Epithelial cell of prostate (primary cell): ENCODE results near the gene PPP6R3.
"Not testable (repeated sequence)": the region's sequence is repeated elsewhere in the genome, so short reads cannot be mapped to it uniquely, and the experiment has no call there.

Experiments
- DNase-seq: peaks from one replicate; pipeline ENCODE4 v3.0.0-alpha.2; 2011; ENCODE audit warnings: low read depth, low spot score
- H3K27ac ChIP-seq: fragments of 450-650 bp; 2 replicates; pipeline ENCODE4 v1.5.1; 2017; ENCODE audit warnings: mild to moderate bottlenecking

Gene PPP6R3

DNA sequence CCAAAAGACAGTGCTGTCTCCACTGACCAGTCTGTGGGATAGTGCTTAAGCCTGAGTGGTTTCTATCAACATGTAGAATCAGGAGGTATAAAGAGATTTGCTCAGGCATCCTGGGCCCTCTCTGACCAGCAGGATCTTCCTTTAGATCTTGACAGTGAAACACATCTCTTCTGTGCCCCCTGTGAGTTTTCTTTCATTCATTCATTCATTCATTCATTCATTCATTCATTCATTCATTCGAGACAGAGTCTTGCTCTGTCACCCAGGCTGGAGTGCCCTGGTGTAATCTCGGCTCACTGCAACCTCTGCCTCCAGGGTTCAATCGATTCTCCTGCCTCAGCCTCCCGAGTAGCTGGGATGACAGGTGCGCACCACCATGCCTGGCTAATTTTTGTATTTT, 26.4 kb upstream of the PPP6R3 start:
- DNase-seq, H3K27ac ChIP-seq: not testable (repeated sequence)

DNA sequence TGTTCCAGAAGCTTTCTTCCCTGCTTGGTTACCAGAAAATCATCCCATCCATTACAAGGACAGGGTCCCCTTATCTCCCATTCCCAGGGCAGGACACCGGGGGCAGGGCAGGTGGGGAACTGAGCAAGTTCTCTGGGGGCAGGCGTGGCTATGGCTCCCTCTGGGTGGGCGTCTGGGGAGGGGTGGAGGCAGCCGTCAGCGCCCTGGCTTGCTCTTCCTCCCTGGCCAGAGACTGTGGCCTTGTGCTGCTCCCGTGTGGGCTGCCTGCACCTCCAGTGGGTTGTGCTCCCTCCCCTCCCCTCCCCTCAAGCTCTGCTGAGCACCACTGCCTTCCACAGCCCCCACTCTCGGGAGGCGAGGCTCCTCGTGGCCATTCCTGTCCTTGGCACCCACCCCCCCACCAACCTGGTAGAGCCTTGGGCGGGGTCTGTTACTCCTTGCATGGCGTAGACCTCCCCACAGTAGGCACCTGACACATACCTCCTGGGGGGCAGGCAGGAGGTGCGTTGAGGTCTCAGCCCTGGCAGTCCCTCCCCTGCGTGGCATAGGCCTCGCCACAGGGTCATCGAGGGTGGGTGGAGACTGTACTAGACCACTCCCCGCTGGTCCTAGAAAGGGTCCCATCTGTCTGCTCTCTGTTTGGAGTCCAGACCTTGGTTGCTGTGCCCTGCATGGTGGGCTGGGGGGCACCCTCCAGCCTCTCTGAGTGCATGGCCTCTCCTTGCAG, 24.2 kb upstream of the PPP6R3 start:
- DNase-seq, result no peak
- no peak overlapping the region for H3K27ac ChIP-seq

DNA sequence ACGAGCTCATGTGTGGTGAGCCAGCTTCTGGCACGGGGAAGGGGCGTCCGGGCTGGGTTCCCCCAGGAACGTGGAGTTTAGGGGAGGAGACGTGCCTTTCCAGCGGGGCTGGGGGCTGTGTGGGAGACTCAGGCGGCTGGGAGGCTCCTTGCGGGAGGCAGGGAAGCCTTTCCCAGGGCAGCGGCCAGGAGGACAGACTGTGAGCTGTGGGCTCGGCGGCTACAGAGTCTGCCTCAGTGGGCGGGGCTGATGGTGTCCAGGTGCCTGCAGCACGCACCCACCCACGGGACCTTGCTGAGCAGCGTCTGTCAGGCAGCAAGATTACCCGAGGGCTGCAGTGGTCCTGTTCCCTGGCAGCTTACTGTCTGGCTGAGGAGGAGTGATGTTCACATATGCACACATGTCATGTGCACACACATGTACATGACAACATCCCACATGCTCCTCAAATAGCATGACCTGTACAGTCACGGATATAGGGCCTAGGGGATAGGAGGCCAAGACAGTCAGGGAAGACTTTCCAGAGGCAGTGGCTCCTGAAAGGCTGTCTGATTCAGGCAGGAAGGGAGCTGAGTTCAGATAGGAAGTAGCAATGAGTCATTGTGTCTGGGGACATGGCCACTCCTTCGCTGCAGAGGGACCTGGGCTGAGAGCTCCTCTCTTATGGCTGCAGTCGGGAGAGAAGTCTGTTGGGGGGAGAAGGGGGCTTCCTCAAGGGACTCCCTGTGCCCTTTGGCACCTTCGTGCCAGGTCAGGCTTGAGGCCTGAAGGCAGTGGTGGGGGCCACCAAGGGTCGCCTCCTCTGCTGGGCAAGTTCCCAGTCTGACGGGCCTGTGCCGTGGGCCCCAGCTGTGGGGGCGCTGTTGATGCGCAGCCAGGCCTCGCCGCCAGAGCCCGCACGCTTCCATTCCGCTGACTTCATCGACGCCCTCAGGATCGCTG, 23.3 kb upstream of the PPP6R3 start:
- no peak overlapping the region for H3K27ac ChIP-seq
- no peak for DNase-seq

DNA sequence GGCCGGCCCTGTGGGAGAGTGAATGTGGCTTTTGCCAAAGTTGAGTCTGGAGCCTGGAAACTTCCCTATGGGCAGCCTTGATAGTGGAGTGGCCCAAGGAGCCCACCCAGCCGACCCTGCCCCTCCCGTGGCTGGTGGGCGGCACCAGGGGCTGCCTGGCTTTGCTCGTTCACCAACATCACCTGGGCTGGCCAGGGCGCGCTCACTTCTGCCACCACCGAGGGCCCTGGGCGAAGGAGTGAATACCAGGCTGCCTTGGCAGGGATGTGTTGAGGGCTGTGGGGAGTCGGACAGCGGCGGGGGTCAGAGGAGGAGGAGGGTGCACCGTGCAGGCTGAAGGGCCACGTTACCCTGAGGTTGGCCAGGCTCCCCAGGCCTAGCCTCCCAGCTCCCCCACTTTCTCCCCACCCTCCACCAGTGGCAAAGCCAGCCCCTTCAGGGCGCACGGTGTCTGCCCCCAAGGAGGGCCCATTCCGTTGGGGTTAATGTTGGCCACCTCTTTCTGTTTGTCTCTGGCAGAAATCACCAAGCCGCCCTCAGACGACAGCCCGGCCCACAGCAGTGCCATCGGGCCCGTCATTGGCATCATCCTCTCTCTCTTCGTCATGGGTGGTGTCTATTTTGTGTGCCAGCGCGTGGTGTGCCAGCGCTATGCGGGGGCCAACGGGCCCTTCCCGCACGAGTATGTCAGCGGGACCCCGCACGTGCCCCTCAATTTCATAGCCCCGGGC, 22.5 kb upstream of the PPP6R3 start:
- no peak for DNase-seq
- H3K27ac ChIP-seq, result no peak overlapping the region

DNA sequence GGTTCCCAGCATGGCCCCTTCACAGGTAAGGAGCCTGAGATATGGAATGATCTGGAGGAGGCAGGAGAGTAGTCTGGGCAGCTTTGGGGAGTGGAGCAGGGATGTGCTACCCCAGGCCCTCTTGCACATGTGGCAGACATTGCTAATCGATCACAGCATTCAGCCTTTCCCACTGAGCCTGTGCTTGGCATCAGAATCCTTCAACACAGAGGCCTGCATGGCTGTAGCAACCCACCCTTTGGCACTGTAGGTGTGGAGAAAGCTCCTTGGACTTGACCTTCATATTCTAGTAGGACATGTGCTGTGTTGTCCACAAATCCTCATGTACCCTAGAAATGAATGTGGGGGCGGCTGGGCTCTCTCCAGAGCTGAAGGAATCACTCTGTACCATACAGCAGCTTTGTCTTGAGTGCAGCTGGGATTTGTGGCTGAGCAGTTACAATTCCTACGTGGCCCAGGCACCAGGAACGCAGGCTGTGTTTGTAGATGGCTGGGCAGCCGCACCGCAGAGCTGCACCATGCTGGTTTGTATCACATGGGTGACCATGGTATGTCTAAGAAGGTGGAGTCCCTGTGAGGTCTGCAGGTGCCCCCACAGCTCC, 21.8 kb upstream of the PPP6R3 start:
- H3K27ac ChIP-seq, result no peak overlapping the region
- DNase-seq, result no peak

DNA sequence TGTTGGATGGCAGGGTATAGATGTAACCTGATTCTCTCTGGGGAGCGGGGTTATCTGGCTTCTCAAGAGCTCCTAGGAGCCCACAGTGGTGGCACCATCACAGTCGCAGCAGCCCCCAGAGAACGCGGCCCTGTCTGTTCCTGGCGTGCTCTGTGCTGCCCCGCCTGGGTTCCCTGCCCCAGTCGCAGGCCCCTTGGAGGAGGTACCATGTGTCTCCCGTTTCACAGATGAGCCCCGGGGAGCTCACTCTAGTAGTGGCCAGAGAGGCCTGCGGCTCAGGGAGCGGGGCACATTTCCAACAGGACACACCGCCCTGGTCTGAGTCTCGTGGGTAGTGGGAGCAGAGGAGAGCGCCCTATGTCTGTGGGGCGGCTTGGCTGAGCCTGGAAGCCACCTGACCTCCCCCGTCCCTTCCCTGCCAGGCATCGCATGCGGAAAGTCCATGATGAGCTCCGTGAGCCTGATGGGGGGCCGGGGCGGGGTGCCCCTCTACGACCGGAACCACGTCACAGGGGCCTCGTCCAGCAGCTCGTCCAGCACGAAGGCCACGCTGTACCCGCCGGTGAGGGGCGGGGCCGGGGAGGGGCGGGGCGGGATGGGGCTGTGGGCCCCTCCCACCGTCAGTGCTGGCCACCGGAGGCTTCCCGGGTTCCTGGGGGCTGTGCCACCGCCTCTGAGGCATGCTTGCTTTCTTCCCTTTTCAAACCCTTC, 21.0 kb upstream of the PPP6R3 start:
- no peak for DNase-seq
- no peak overlapping the region for H3K27ac ChIP-seq

DNA sequence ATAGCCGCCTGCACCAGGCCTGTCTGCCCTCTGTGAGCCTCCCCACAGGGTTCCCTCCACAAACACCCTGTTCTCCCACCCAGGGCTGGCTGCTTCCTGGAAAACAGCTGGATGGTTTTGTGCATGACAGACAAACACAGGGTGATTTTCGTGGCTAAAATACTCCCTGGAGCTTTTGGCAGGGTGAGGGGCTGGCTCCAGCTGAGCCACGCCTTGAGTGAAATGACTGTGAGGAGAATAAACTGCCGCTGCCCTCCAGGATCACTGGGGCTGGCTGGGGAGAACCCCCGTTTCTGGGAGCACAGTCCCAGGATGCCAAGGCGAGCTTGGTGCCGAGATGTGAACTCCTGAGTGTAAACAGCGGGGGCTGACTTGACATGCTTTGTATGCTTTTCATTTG, 20.3 kb upstream of the PPP6R3 start:
- DNase-seq, result no peak
- no peak overlapping the region for H3K27ac ChIP-seq

DNA sequence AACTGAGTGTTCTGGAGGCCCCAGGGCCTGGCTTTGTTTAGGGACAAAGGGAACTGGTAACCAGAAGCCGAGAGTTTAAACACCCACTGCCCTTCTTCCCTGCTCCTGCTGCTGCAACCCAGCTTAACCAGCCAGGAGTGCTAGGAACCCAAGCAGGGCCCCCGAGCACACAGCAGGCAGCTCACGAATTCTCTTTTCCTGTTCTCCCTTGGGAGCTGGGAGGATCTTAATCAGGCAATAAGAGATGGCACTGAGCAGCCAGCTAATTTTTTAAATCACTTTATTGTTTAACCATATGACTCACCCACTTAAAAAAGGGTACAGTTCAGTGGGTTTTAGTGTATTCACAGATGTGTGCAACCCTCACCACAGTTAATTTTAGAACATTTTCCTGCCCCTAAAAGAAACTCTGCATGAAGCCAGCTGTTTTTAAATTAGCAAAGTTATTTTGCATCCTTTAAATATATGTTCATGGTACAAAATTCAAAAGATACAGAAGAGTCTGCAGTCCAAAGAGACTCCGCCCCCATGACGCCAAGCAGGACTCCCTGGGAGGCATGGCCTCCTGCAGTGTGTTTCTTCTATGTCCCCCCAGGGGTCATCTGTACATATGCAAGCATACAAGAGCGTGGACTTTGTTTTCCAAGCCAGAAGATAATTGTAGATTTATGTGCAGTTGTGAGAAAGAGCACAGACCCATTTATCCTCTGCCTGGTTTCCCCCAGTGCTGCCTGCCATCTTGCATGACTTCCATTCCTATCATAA, 18.9 kb upstream of the PPP6R3 start:
- no peak for DNase-seq

DNA sequence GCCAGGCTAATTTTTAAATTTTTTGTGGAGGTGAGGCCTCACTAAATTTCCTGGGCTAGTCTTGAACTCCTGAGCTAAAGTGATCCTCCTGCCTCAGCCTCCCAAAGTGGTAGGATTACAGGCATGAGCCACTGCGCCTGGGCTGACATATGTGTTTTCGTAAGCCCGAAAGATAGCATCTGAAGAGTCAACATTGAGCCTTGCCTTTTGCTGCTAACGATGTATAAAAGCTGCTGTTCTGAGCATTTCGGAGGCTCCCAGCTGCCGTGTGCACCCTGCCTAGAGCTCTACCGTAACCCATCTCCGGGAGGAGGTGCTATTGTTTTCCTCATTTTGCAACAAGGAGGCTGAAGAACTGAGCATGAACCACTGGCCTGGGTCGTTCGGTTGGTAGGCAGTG, 18.1 kb upstream of the PPP6R3 start:
- no peak overlapping the region for H3K27ac ChIP-seq
- DNase-seq, result no peak

More for the DNA sequence above, 18.9 kb upstream of the PPP6R3 start:
- no peak overlapping the region for H3K27ac ChIP-seq

DNA sequence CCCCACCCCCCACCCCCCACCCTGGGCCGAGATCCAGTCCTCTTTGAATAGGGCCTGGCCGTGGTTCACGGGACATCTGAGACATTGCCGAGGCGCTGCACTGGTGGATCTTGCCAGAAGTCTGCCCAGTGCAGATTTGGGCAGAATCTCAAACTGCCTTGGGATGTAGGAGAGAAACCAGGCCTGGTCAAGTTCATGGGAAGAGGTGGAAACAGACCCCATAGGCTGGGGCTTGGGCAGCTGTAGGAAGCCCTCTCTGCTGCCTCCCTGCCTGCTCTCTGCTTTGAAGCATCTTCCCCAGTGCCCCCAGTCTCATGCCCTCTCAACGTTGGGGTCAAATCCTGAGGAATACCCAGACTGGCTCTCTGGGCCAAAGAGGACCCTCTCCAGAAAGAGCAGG, 16.0 kb upstream of the PPP6R3 start:
- H3K27ac ChIP-seq, result no peak overlapping the region
- no peak for DNase-seq

DNA sequence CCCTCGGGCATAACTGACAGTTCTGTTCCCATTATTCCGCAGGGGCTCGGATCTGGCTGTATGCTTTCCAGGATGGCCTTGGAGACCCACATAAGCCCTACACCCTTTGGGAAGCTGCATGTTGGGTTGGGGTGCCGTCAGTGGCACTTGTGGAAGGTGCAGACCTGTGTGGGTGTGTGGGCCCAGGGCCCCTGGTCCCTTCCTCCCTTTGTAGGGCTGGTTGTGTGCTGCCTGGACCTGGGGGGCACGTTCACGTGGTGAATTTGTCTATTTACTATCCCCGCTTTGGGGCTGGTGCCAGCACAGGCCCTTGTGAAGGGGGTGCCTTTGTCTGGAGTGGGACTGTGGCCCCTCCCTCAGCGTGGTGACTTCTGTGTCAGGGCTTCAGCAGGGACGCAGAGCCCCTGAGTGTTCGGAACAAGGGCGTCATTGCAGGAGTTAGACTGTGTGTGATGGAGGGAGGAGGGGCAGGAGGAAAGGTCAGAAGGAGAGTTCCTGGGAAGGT, 15.0 kb upstream of the PPP6R3 start:
- H3K27ac ChIP-seq, result no peak overlapping the region
- DNase-seq, result no peak

DNA sequence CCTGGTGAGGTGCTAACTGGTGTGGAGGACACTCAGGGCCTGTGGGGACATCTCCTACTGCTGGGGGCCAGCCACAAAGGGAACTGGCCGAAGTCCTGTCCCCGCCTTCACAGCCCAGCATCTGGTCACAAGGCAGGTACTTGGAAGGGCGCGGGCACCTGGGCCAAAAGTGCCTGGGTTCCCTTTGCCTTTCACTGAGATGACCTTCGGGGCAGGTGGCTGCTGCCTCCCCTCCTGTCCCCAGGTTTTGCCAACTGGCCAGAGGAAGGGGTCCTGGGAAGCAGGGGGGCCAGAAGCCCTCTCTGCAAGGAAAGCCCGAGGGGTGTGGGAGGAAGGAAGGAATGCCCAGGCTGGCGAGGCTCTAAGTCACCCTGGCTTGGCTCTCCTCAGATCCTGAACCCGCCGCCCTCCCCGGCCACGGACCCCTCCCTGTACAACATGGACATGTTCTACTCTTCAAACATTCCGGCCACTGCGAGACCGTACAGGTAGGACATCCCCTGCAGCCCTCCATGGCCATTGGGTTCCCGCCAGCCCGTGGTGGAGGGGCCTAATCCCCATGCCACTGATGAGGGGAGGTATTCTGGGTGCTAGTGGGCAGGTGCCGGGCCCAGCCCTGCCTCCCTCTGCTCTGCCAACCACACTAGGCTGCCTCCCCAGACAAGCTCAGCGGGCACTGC, 14.4 kb upstream of the PPP6R3 start:
- no peak for DNase-seq
- H3K27ac ChIP-seq, result no peak overlapping the region

DNA sequence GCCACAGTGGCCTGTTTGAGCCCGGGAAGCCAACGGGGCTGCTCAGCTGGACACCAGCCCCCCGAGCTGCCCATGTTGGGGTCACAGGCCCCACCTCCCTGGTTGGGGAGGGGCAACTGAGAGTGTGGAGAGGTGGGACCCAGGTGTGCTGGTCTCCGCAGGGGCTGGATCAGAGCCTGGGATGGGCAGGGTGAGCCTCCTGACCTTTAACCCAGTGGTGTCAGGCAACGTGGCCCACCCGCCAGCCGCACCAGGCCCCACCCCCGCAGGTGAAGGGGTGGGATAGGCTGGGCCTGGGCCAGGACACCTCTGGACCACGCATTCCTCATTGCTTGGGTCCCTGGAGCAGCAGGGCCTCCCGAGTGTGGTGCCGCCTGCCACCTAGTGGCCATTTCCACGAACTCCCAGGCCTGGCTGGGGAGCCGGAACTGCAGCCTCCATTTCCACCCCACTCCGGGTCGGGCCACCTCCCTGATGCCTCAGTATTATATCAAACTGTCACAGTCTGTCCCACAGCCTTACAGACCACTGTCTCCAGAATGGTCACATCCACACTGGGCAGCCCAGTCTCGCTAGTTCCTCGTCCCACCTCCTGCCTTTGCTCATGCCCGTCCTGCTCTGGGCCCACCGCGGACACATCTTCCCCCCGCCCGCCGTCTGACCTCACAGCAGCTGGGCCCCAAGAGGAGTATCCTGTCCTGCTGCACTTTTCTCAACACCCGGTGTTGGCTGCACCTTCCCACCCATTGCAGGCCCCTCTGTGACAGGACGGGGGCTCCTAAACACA, 13.3 kb upstream of the PPP6R3 start:
- DNase-seq, result no peak
- no peak overlapping the region for H3K27ac ChIP-seq

DNA sequence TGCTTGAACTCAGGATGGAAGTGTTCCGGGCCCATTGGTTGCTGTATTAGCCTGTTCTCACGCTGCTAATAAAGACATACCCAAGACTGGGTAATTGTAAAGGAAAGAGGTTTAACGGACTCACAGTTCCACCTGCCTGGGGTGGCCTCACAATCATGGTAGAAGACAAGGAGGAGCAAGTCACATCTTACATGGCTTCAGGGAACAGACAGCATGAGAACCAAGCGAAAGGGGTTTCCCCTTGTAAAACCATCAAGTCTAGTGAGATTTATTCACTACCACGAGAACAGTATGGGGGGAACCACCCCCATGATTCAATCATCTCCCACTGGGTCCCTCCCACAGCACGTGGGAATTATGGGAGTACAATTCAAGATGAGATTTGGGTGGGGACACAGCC, 12.6 kb upstream of the PPP6R3 start:
- not testable (repeated sequence) for DNase-seq

DNA sequence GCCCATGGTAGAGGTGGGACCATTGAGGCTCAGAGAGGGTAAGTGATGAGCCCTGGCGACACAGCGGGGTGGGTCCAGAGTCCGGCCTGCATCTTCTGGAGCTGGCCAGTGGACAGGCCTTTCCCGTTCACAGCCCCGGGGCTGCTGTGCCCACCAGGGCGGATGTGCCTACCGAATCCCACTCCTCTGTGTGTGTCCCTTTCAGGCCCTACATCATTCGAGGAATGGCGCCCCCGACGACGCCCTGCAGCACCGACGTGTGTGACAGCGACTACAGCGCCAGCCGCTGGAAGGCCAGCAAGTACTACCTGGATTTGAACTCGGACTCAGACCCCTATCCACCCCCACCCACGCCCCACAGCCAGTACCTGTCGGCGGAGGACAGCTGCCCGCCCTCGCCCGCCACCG, 11.9 kb upstream of the PPP6R3 start:
- DNase-seq, result no peak

More for the DNA sequence above, 12.6 kb upstream of the PPP6R3 start:
- H3K27ac ChIP-seq, result not testable (repeated sequence)

DNA sequence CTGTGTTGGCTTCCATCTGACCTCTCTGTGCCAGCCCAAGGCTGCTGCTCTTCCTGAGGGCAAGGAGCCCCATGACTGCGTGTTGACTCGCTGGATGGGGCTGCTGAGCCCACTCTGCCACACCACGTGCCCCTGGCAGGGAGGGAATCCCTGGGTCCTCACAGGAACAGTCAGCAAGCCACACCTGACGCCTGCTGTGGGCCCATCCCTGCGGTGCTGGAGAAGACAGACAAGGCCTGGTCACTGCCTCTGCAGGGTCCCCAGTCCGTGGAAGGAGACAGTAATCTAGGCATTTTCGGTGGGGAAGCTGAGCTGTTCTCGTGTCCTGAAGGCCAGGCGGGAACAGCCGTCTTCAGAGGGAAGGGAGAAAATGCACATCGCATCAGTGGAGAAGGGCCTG, 10.6 kb upstream of the PPP6R3 start:
- H3K27ac ChIP-seq, result no peak overlapping the region
- DNase-seq, result no peak

More for the DNA sequence above, 11.9 kb upstream of the PPP6R3 start:
- no peak overlapping the region for H3K27ac ChIP-seq

DNA sequence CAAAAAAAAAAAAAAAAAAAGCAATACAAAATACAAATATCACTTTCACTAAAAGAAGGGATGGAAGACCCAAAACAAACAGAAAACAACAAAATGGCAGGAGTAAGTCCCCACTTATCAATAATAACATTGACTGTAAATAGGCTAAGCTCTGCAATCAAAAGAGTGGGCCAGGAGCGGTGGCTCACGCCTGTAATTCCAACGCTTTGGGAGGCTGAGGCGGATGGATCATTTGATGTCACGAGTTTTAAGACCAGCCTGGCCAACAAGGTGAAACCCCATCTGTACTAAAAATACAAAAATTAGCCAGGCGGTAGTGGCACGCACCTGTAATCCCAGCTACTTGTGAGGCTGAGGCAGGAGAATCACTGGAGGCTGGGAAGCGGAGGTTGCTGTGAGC, 9.8 kb upstream of the PPP6R3 start:
- no peak for DNase-seq
- H3K27ac ChIP-seq, result no peak overlapping the region

DNA sequence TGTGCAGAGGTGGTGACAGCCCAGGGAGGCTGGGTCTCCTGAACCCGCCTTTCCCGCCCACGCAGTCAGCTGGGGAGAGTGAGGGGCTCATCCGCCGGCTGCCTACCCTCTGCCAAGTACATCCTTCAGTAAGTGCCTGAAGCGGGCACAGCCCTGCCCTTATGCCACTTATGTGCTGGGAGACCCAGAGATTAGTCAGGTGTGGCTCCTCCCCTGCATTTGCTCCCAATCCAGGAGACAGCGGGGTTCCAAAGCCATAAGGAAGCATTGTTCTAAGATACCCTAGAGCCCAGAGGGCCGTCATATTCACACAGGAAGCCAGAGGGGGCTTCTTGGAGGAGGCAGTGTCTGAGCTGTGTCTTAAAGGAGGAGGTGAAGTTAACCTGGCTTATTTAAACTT, 5.8 kb upstream of the PPP6R3 start:
- no peak for DNase-seq
- H3K27ac ChIP-seq, result no peak overlapping the region
